HepG2 (cell line): ENCODE measurements around the gene MMP25. TPM values are rescaled to one million over a fixed set of nuclear protein-coding genes. Genes with fewer than 3 reads are reported as not detected.
A peak's percentile ranks its signal among the peaks of the same experiment; 100 is the strongest.

ENCODE experiments used
- DPF2 ChIP-seq: sonication (generic); formaldehyde crosslinking; IDR thresholded peaks from 2 replicates; pipeline ENCODE4 v1.4.0; 2020; ENCODE audit warnings: mild to moderate bottlenecking, low read depth, missing genetic modification reagents, borderline replicate concordance
- EP300 ChIP-seq, 3 experiments: sonication (generic) in 1 of 3; formaldehyde crosslinking in 1 of 3; IDR thresholded peaks; 2 replicates each; pipeline versions ENCODE4 v1.5.1 to v1.6.1; 2011 to 2020; ENCODE audit warnings: low read depth in 2 of 3, low read length in 2 of 3, borderline replicate concordance in 1 of 3, improper control_type of control experiment in 1 of 3, mild to moderate bottlenecking in 1 of 3, missing genetic modification reagents in 1 of 3, moderate library complexity in 1 of 3
- FOSL2 ChIP-seq: sonication (generic); formaldehyde crosslinking; IDR thresholded peaks from 2 replicates; pipeline ENCODE4 v1.4.0; 2020; ENCODE audit warnings: missing genetic modification reagents
- GATA4 ChIP-seq: sonication (generic); IDR thresholded peaks from 2 replicates; pipeline ENCODE4 v1.6.1; 2016; ENCODE audit warnings: antibody characterized with exemption, low read depth, borderline replicate concordance
- HDAC1 ChIP-seq: sonication (generic); formaldehyde crosslinking; IDR thresholded peaks from 2 replicates; pipeline ENCODE4 v1.5.1; 2020; ENCODE audit warnings: mild to moderate bottlenecking, missing genetic modification reagents
- HINFP ChIP-seq: sonication (generic); formaldehyde crosslinking; IDR thresholded peaks from 2 replicates; pipeline ENCODE4 v1.4.0; 2020; ENCODE audit warnings: low read depth, mild to moderate bottlenecking, missing genetic modification reagents
- MAF1 ChIP-seq: sonication (generic); formaldehyde crosslinking; IDR thresholded peaks from 2 replicates; pipeline ENCODE4 v1.5.0; 2020; ENCODE audit warnings: missing genetic modification reagents, borderline replicate concordance
- MAX ChIP-seq: IDR thresholded peaks from 2 replicates; pipeline ENCODE4 v1.6.1; 2012; ENCODE audit warnings: inconsistent platforms
- MBD4 ChIP-seq: IDR thresholded peaks from 2 replicates; pipeline ENCODE4 v1.6.1; 2012; ENCODE audit warnings: low read length, inconsistent platforms, borderline replicate concordance
- MXI1 ChIP-seq: IDR thresholded peaks from 3 replicates; pipeline ENCODE4 v1.6.1; 2012; ENCODE audit warnings: low read depth, low read length, inconsistent platforms, borderline replicate concordance
- NFYB ChIP-seq: sonication (generic); formaldehyde crosslinking; IDR thresholded peaks from 2 replicates; pipeline ENCODE4 v1.4.0; 2020; ENCODE audit warnings: missing genetic modification reagents
- NR2F2 ChIP-seq: IDR thresholded peaks from 2 replicates; pipeline ENCODE4 v1.6.1; 2012; ENCODE audit warnings: low read depth, inconsistent platforms, borderline replicate concordance
- PHF8 ChIP-seq: sonication (generic); formaldehyde crosslinking; IDR thresholded peaks from 2 replicates; pipeline ENCODE4 v1.5.0; 2020; ENCODE audit warnings: missing genetic modification reagents
- POLR2AphosphoS2 ChIP-seq: IDR thresholded peaks from 2 replicates; pipeline ENCODE4 v1.6.1; 2011; ENCODE audit warnings: low read depth, low read length, improper control_type of control experiment
- SP4 ChIP-seq: sonication (generic); formaldehyde crosslinking; IDR thresholded peaks from 2 replicates; pipeline ENCODE4 v1.8.1; 2023; ENCODE audit warnings: mild to moderate bottlenecking, missing genetic modification reagents
- SP5 ChIP-seq: IDR thresholded peaks from 2 replicates; pipeline ENCODE4 v1.6.1; 2016; ENCODE audit warnings: low read depth, borderline replicate concordance
- SRSF1 ChIP-seq: fragments of 200-400 bp; formaldehyde crosslinking; optimal IDR thresholded peaks from 2 replicates; pipeline ENCODE3; 2017; ENCODE audit warnings: mild to moderate bottlenecking, low read depth, low read length, moderate library complexity
- TBL1XR1 ChIP-seq: fragments of 150-350 bp; IDR thresholded peaks from 2 replicates; pipeline ENCODE4 v1.6.1; 2014; ENCODE audit warnings: borderline replicate concordance, low read length; ENCODE audit not compliant: partially characterized antibody
- ZC3H4 ChIP-seq: sonication (generic); formaldehyde crosslinking; IDR thresholded peaks from 2 replicates; pipeline ENCODE4 v1.4.0; 2020; ENCODE audit warnings: missing genetic modification reagents, borderline replicate concordance
- ZMYM2 ChIP-seq: sonication (generic); formaldehyde crosslinking; IDR thresholded peaks from 2 replicates; pipeline ENCODE4 v1.8.0; 2022; ENCODE audit warnings: mild to moderate bottlenecking, missing genetic modification reagents
- ZNF430 ChIP-seq: sonication (generic); formaldehyde crosslinking; IDR thresholded peaks from 2 replicates; pipeline ENCODE4 v1.9.0; 2021; ENCODE audit warnings: mild to moderate bottlenecking, missing genetic modification reagents
- ZSCAN9 ChIP-seq: IDR thresholded peaks from 2 replicates; pipeline ENCODE4 v1.6.1; 2016; ENCODE audit warnings: borderline replicate concordance
- polyA plus RNA-seq, 8 experiments: library from polyadenylated mRNA; depleted of rRNA in 3 of 8; stranded (reverse) in 7 of 8; unstranded in 1 of 8; fragments of >200 nt; fragmentation: Illumina TruSeq in 4 of 8; extraction: Trizol in 4 of 8; gene quantifications; 2 replicates each; pipeline versions ENCODE4 v1.2.1 to v1.2.3, GENCODE V29; 2011 to 2016; ENCODE audit warnings: low read depth in 4 of 8, missing spikeins in 1 of 8, mixed read lengths in 1 of 8; ENCODE audit not compliant: insufficient read depth in 1 of 8
- total RNA-seq, 5 experiments: library from RNA; depleted of rRNA; stranded (reverse); fragments of >200 nt; fragmentation: Illumina TruSeq; extraction: Trizol; gene quantifications; 2 replicates each; pipeline ENCODE4 v1.2.3, GENCODE V29; 2016; ENCODE audit warnings: low read depth in 1 of 5
- TF ChIP-seq, protein P1 (sequence below): IDR thresholded peaks from 2 replicates; pipeline ENCODE4 v1.6.1; 2016; ENCODE audit warnings: mild to moderate bottlenecking, missing biosample characterization, missing genetic modification reagents
- TF ChIP-seq, protein P2 (sequence below): sonication (generic); formaldehyde crosslinking; IDR thresholded peaks from 2 replicates; pipeline ENCODE4 v1.5.1; 2020; ENCODE audit warnings: mild to moderate bottlenecking, missing genetic modification reagents

MMP25 gene
- total and polyA plus RNA-seq, 2 of the 13 experiments (the other 11 are each of a cell fraction or from before 2014, with no cell fraction given): 0.04 to 0.08 TPM

- TF ChIP-seq HINFP (CRISPR knock-in tag) (0 out of 2 replicates have a peak, but pooled peaks have one; percentile 38), PHF8 (peak; percentile 8; the same call in 1 of the 2 replicates), NFYB (CRISPR knock-in tag) (peak; percentile 6; the same call in 1 of the 2 replicates), DPF2 (0 out of 2 replicates have a peak, but pooled peaks have one; percentile 19), MXI1 (0 out of 3 replicates have a peak, but pooled peaks have one; percentile 17), FOSL2 (CRISPR knock-in tag) (0 out of 2 replicates have a peak, but pooled peaks have one; percentile 5), GATA4 (no peak), ZNF430 (CRISPR knock-in tag) (peak; percentile 80; the same call in 1 of the 2 replicates), SP5 (CRISPR knock-in tag) (peak; percentile 9; the same call in 1 of the 2 replicates), ZSCAN9 (CRISPR knock-in tag) (no peak), MBD4 (0 out of 2 replicates have a peak, but pooled peaks have one; percentile 64), TBL1XR1 (peak; percentile 19), NR2F2 (0 out of 2 replicates have a peak, but pooled peaks have one; percentile 14), ZMYM2 (CRISPR knock-in tag) (peak; percentile 20; the same call in 1 of the 2 replicates), SRSF1 (peak; percentile 31), MAX (0 out of 2 replicates have a peak, but pooled peaks have one; percentile 10), ZC3H4 (CRISPR knock-in tag) (no peak), HDAC1 (peak; percentile 5; the same call in 1 of the 2 replicates), SP4 (CRISPR knock-in tag) (peak; percentile 20; the same call in 1 of the 2 replicates), POLR2AphosphoS2 (peak; percentile 11; the same call in 1 of the 2 replicates), EP300 (IDR thresholded peaks at IDR 0.05; ENCODE audit: low read depth in 2 of 2, low read length in 2 of 2) (0 out of 4 replicates have a peak, but pooled peaks of 1 of the 2 experiments have one; percentile 1), EP300 (CRISPR knock-in tag; IDR thresholded peaks at IDR 0.05; ENCODE audit: borderline replicate concordance) (no peak), MAF1 (CRISPR knock-in tag) (no peak)
- TF ChIP-seq, protein P1, sequence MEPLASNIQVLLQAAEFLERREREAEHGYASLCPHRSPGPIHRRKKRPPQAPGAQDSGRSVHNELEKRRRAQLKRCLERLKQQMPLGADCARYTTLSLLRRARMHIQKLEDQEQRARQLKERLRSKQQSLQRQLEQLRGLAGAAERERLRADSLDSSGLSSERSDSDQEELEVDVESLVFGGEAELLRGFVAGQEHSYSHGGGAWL (CRISPR knock-in tag): no peak
- TF ChIP-seq, protein P2, sequence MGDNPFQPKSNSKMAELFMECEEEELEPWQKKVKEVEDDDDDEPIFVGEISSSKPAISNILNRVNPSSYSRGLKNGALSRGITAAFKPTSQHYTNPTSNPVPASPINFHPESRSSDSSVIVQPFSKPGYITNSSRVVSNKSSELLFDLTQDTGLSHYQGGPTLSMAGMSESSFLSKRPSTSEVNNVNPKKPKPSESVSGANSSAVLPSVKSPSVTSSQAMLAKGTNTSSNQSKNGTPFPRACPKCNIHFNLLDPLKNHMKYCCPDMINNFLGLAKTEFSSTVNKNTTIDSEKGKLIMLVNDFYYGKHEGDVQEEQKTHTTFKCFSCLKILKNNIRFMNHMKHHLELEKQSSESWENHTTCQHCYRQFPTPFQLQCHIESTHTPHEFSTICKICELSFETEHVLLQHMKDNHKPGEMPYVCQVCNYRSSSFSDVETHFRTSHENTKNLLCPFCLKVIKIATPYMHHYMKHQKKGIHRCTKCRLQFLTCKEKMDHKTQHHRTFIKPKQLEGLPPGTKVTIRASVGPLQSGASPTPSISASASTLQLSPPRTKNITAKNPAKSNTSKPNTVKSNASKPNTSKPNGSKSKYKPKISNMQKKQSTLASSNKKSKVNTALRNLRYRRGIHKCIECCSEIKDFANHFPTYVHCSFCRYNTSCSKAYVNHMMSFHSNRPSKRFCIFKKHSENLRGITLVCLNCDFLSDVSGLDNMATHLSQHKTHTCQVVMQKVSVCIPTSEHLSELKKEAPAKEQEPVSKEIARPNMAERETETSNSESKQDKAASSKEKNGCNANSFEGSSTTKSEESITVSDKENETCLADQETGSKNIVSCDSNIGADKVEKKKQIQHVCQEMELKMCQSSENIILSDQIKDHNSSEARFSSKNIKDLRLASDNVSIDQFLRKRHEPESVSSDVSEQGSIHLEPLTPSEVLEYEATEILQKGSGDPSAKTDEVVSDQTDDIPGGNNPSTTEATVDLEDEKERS (CRISPR knock-in tag): 0 out of 2 replicates have a peak, but pooled peaks have one; percentile 14
Observed at GRCh38 chr16:3022684-3023414, 23.5 kb upstream of the MMP25 start (continued).
